ENCODE measurements around the gene SIM1.

The SIM1 gene, protein sequence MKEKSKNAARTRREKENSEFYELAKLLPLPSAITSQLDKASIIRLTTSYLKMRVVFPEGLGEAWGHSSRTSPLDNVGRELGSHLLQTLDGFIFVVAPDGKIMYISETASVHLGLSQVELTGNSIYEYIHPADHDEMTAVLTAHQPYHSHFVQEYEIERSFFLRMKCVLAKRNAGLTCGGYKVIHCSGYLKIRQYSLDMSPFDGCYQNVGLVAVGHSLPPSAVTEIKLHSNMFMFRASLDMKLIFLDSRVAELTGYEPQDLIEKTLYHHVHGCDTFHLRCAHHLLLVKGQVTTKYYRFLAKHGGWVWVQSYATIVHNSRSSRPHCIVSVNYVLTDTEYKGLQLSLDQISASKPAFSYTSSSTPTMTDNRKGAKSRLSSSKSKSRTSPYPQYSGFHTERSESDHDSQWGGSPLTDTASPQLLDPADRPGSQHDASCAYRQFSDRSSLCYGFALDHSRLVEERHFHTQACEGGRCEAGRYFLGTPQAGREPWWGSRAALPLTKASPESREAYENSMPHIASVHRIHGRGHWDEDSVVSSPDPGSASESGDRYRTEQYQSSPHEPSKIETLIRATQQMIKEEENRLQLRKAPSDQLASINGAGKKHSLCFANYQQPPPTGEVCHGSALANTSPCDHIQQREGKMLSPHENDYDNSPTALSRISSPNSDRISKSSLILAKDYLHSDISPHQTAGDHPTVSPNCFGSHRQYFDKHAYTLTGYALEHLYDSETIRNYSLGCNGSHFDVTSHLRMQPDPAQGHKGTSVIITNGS

DNA sequence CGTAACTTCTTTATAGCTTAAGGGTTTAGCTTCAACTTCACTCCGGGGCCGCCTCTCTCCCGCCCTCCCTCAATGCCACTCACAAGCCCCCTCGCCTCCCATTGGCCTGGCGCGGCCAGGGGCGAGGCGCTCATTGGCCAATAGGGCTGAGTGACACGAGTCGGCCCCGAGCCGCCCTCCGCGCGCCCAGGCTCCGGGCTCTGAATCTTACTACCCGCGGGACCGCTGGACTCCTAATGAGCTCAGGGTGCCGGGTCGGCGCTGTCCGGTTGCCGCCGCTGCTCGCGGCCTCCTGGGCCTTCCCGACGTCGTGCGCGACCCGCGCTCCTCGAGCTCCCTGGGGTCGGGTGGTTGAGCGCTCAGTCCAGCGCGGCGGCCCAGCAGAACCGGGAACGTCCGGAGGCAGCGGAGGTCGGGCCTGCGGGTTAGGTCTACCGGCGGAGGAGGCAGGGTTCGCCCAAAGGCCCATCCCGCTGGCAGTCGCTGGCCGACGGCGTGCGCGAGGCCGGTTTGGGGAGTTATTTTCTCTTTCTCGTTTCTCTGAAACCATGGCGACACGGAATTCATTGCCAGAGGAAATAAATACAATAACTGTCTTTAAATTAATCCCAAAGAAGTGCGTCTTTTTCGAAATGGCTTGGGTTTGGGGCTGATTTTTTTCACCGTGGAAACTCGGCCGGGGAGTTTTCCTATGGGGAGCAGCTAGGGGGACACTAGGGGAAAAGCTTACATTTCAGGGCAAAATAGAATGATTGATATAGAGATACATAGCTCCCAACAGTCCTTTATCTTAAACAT is at the start of gene SIM1:
SIM1 (minus strand) TSS at position 19 of the 798 bp plus-strand sequence. CDS start 1,453 bp downstream, outside the sequence.
- DNase-seq: peak; percentile 41

DNA sequence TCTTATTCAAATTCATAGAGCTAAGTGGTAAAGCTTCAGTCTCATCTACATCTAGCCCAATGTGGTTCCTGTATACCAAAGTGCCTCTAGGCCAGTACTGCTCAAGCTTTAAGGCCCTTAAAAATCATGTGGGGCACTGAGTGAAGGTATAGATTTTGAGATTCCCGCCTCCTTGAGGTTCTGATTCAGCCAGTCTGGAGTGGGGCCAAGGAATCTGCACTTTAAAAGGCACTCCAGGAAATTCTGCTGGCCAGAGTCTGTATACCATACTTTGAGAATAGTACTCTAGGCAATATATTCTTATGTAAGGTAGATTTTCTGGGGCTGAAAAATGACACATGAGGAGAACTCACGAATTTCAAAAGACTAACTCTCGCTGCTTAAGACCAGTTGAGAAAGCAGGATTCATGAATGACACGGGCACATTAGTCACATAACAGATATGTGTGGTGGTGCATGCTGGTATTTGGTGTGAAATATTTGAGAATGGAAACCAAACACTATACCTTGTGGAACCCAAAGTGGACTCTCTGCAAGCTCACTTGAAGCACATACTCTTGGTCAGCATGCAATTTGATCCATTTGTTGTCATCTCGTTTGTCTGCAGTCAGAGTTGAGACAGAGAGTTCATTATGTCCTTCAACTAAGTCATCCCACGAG is 47.6 kb upstream of the SIM1 start:
- DNase-seq: no peak

DNA sequence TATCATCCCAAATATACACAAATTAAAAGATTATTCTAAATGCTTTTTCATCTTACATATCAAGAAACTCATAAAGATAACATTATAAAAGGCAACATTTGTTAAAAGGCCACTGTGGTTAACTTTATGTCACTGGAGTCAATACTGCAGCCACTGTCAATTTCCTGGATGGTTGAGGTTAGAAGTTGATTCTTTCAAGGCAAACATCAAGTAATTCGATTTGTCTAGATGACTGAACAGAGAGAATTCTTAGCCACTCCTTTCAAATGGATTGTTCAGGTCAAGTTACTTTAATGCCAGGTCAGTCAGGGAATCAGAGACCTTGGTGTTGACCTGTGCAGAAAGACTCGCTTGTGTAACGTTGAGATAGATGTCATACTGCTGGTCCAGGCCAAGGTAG is 44.4 kb upstream of the SIM1 start:
- no peak for DNase-seq

DNA sequence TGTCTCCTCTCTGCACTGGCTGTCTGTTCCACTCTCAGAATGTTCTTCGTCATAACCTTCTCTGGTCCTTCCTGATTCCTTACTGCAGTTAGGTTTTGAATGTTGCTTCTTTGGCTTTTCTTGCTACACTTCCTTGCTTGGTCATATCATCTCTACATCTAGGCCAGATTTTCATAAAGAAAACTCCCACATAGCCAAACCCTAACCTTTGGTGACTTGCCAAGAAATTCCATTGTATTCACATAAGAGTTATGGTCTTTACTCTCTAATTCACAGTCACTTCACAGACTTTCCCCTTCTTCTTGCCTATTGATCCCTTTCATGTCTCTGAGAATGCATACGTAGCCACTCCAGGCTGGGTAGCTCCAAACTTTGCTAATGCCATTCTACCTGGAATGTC is 41.9 kb upstream of the SIM1 start:
- no peak for DNase-seq

DNA sequence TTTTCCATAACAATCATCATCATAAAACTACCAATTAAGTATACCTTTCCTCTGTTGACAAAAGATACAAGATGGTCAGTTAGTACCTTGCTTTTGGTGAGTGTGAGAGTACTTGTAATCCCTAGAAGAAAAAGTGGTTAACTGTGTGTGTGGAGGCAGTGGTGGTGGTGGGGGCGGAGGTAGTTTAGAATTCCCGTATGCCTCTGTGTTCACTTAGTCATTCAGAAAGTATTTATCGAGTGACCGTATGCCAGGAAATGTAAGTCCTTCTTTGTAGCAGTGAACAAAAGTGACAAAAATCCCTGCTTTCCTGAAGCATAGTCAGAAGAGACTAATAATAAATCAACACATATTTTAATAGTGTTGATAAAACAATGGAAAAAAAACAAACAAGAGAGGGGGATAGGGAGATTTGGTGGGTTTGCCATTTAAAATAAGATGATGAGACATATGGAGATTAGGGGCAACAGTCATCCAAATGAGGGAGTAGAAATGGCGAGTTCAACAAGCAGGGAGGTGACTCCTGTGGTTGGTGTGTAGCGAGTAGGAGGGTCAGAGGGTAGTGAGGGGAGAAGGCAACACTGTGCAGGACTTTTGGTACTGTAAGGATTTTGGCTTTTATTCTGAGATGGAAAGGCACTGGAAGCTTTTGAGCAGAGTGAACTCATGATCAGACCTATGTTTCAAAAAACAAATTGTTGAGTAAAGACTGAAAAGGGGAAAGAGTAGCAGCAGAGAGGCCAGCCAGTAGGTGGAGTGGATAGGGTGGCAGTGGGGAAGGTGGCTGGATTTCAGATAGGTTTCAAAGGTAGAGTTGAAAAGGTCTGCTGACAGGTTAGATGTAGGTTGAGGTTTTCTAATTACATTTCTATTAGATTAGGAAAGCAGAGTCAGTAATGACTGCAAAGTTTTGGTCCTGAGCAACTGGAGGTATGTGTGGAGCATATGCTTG is 40.3 kb upstream of the SIM1 start:
- DNase-seq: no peak

DNA sequence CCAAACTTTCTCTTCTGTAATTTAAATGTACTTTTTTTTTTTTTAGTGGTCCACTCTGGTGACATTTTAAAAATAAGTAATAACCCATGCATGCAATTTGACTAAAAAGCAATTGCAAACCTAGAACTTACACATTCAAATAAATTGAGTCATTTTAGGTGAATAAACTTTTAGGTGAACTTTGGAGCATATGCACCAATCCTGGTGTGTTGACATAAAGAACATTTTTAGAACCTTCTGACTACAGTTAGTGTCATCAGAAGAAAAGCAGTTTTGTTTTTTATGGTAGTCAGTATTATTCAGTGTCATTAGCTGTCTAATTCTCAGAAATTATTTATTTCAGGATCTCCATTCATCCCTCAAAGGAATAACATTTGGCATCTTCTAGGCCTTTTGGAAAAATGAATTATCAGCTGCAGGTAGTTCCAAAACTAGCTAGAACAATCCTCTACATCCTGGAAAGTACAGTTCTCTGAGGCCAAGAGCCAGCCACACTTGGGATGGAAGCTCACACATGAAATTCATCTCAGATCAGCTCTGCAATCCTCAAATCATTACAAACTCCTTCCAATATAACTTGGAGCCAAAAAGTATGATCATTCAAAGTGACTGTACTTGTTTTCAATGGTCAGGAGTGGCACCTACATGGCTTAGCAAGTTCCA is 38.5 kb upstream of the SIM1 start:
- no peak for DNase-seq

DNA sequence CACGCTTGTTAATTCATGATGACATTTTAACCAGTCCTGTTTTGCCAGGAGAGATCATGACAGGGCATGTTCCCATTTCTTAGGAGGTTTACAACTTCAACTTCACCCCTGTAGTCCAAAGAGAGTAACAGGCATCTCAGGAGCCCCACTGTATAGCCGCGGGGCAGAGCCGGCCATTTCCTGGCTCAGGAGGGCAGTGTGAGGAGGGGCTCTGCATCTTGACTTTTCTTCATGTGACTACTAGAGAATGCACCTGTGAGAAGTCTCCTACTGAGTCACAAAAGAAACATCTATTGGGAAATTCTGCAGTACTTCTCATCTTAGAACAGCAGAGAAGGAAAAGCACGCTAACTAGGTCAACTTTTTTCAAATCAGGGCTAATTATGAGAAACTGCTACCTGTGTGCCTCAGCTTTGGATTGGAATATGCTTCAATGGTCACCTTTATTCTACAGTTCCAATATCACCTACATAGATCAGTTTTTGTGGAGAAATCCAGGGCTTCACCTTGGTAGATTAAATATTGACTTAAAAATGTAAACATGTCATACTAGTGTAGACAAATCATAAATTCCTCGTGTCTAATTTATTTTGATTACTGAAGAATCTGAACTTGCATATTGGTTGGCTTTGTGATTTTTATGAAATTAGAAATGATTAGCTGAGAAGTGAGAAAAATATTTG is 28.6 kb upstream of the SIM1 start:
- no peak for DNase-seq

DNA sequence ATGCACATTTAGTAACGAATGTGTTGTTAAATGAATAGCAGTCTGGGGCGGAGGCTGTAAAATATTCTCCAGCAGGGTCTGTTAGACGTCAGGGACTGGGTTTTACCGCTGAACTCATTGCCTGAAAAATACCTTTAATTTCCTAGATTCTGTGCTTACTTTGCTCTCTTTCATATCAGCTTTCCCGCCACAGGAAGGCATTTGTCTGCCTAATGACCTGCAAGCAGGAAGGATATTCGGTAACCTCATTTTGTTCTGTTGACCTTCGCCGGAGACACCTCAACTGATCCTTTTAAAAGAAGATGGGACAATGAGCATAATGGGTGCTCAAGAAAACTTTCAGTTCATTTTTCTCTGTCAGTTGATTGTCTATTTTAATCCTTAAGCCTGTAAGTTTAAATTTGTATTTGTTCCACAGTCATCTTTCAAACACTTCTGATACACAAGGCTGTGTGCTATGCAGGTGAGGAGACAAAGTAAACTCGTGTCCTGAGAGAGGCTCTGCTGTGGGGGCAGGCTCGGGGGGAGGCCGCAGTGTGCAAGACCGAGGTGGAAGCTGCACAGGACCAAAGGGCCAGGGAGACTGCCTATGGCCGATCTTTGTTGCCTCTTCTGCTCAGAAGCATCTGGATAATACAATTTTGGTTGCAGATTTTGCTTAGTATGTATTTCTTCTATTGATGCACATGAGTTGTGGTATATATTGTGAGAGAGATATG is 27.4 kb upstream of the SIM1 start:
- DNase-seq: no peak

DNA sequence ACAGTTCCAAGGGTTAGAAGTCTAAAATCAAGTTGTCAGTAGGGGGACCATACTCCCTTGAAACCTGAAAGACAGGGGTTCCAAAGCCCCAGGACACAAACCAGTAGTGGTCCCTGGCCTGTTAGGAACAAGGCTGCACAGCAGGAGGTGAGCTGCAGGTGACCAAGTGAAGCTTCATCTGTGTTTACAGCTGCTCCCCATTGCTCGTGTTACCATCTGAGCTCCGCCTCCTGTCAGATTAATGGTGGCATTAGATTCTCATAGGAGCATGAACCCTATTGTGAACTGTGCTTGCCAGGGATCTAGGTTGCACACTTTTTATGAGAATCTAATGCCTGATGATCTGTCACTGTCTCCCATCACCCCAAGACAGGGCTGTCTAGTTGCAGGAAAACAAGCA is 25.3 kb upstream of the SIM1 start:
- no peak for DNase-seq

DNA sequence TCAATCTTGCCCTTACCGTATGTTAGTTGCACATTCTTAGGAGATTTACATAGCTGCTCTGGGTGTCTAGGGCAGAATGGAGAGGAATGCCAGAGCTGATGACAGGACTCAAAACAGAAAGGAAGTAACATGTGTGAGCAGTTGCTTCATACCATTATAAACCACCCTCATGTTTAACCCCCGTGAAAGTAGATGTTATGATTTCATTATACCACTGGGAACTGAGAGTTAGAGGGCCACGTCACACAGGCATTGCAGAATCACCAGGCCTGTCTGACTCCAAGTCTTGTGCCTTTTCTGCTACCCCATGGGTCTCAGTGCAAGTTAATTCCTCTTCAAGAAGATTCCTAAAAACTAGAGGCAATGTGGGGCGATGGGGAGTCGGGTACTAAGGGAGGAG is 23.5 kb upstream of the SIM1 start:
- no peak for DNase-seq

DNA sequence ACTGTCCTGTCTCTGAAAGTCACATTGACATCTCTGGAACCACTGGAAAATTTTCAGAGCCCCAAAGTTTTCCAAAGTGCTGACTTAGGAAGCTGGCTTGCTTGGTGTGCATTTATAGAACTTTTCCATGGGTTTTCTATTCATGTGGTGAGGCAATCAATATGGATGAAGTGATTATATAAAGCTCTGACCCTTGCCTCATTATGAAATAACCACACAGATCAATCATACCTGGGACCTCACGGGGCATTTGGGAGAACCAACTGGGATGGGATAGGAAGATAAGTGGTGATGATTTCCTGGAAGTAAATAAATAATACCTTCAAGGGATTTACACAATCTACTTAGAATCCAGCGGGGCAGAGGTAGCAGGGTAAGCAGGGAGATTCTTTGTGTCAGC is 22.9 kb upstream of the SIM1 start:
- DNase-seq: no peak

DNA sequence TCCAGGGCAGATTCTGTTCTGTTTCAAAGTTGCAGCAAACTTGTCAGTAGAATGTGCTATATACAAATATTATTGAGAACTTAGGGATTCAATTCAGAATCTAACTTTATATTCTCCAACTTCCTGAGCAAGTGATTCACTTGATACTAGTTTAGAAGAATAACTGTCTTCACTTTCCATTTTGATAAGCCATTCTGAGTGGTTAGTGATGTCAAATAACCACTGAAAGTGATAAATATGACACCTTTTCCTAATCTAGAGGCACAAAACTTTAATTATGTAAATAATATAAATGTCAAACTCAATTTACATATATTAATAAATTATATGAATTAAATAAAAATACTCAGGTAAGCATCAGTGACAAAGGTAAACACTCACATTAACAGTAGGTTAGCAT is 20.5 kb upstream of the SIM1 start:
- no peak for DNase-seq

DNA sequence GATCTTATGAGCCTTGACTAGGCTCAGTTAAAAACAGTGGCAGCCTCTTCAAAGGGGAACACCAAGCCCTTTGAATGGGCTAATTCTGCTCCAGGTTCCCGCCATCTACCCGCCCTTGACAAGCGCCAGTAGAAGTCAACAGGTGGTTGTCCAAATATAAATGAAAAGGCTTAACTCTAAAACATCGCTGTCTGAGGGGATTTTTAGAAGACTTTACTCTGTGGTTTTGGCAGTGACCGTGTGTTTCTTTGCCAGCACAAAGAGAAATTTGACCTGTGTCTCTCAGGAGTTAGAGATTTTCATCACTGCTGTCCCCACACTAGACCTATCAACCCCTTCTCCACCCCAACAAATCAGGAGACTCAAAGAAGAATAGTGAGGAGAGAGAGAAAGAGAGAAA is 19.8 kb upstream of the SIM1 start:
- DNase-seq: no peak

DNA sequence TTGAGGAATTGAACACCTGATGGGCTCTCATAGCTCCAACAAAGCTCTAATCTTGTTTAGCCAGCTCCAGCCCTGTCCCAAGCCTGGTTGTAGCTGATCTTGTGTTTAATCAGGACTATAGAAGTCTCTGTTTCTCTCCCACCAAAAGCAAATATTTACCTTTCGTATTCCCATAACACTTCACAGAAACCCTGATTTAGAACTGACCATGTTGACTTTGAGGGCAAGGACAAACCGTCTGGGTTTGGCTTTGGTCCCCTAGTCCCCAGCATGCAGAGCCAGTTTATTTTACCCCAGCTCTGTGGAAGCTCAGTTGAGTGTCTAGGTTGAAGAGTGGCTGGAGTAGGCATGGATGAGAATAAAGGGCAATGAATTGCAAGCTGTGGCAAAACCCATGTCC is 18.0 kb upstream of the SIM1 start:
- no peak for DNase-seq

DNA sequence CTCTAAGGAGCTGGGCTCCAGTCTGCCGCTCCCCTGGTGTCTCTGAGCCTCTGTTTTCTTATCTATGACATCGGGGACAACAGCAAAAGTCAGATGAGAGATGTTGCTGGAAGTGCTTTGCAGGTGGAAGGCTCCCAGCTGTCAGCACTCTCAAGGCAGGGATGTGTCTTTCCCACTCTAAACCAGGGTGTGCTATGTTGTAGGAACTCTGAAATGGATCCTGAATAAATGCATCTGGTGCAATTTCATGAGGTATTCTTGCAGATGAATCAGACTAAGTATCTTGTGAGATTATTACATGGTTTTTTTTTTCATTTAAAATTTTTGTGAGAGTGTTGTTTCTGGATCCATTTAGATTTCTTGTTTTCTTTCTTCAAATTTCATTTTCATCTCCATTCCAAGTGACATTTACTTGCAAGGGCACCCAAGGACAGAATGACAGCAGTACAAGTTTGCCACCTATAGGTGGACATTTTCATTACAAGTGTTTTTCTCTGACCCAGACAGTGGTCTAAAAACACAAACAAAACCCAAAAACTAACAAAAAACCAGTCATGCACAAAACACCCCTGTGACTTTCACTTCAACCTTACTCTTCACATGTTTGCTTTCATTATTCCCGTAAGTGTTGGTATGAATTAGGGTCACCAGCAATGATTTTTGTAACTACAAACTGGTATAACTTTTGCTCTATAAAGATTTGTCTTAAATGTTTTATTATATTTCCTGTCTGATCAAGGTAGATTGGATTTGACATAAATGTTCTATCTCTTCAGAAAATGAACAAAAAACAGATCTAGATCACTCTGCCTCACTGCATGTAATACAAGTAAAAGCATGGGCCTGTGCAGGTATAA is 14.7 kb upstream of the SIM1 start:
- peak; percentile 3 for DNase-seq

DNA sequence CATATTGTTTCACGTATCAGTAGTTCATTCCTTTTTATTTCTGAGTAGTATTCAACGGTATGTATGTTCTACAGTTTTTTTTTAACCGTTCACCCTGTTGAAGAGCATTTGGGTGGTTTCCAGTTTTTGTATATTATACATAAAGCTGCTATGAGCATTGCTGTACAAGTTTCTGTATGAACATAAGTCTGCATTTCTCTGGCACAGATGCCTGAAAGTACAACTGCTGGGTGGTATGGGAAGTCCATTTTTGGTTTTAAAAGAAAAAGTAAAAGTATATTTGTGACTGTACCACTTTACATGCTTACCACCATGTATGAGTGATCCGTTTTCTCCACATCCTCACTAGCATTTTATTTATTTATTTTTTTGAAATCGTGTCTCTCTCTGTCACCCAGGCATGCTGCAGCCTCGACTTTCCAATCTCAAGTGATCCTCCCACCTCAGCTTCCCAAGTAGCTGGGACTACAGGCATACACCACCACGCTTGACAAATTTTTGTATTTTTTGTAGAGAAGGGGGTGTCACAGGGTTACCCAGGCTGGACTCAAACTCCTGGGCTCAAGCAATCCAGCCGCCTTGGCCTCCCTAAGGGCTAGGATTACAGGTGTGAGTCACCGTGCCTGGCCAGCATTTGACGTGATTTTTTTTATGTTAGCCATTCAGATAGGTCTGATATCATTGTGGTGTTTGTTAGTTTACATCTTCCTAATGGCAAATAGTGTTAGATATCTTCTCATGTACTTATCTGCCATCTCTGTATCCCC is 11.0 kb upstream of the SIM1 start:
- DNase-seq: no peak

DNA sequence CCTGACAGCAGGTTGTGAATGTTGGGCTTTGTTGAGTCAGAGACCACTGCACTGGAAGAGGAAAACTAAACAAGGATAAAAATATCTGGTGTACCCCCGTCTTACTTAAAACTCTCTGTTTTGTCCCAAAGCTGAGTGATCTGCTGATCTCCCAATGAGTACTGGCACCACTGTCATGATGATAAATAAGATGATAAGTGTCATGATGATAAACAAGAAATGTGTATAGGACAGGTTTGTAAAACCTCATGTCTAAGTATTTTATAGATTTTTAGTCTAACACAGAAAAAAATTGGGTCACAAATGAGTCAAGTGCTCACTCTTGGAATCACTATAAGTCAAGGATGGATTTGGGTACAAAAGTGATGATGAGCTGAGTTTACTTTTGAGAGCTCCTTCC is 8.5 kb upstream of the SIM1 start:
- DNase-seq: no peak

DNA sequence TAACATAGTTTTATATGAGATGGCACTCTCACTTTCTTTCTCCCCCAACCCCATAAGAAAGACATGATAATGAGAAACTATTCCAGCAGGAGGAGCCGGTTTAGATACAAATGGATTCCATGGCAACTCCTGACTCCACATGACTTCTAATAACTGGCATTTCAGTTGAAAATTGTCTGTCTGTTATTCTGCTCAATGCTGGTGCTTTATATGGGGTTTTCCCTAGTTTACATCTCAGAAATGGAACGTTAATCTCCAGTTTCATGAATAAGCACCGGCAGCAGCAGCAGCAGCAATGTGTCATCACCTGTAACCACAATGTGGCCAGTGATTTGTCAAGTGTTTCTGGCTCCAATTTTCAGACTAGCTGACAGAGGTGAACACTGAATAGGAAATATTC is 8.0 kb upstream of the SIM1 start:
- DNase-seq: no peak
